Retinal pigment epithelial cell (primary cell): ENCODE data around the gene ANKRD42.
A peak's percentile ranks its signal among the peaks of the same experiment; 100 is the strongest.

Experiments used
- DNase-seq: peaks from one replicate; pipeline ENCODE4 v3.0.0-alpha.2; 2010; ENCODE audit warnings: low read depth
- H3K4me3 ChIP-seq: 2 replicates; pipeline ENCODE4 v1.5.1; 2011; ENCODE audit warnings: mild to moderate bottlenecking, low read length, control low read depth, moderate library complexity
- TF ChIP-seq, protein P1 (sequence below): conservative IDR thresholded peaks from 2 replicates; pipeline ENCODE4 v1.5.1; 2011; ENCODE audit warnings: low read depth, low read length, control low read depth, inconsistent platforms

Gene ANKRD42

GRCh38 chr11:83285151-83285770, 91.7 kb downstream of the ANKRD42 start:
- no peak for DNase-seq
- TF ChIP-seq, protein P1, sequence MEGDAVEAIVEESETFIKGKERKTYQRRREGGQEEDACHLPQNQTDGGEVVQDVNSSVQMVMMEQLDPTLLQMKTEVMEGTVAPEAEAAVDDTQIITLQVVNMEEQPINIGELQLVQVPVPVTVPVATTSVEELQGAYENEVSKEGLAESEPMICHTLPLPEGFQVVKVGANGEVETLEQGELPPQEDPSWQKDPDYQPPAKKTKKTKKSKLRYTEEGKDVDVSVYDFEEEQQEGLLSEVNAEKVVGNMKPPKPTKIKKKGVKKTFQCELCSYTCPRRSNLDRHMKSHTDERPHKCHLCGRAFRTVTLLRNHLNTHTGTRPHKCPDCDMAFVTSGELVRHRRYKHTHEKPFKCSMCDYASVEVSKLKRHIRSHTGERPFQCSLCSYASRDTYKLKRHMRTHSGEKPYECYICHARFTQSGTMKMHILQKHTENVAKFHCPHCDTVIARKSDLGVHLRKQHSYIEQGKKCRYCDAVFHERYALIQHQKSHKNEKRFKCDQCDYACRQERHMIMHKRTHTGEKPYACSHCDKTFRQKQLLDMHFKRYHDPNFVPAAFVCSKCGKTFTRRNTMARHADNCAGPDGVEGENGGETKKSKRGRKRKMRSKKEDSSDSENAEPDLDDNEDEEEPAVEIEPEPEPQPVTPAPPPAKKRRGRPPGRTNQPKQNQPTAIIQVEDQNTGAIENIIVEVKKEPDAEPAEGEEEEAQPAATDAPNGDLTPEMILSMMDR, result no peak
- H3K4me3 ChIP-seq, result peak overlapping the region; percentile 91

DNA sequence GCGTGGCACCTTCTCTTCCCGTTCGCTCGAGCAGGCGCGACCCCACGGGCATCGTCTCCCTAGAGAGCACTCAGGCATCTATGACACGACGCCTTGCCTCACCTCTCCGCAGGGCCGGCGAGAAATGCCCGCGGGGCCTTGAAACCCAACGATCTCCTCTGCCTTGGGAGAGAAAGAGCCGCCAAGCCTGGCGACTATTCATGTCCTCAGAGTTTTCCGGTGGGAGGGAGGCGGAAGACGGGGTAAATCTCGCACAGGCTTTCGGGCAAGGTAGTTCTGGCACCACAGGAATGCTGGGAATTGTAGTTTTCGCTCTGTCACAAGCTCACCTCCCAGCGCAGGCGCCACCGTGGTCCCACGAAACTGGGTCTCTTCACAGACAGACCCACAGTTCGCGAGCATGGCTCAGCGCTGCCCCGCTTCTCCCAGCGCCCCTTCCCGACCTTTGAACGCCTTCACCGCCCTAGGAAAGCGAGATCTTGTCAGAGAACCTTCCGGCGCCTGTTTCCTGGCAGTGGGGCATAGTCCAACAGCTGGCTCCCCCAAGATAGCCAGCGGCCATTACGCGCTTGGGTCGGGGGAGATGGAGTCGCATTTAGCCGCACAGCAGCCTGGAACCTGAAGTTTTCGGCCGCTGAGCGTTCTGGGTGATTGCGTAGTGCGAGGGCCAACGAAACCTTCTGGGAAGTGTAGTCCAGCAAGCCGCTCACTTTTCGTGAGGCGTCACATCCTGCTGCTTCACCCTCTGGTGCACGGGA, 92.4 kb downstream of the ANKRD42 start, which contains the start of gene CCDC90B:
Gene CCDC90B (minus strand): TSS at position 597 of the 758 bp plus-strand sequence. CDS start 395 bp downstream, at position 202.
- peak; percentile 94 for DNase-seq
- H3K4me3 ChIP-seq, result peak within 1 kb of the TSS; percentile 91
- TF ChIP-seq, protein P1, result peak; percentile 14

DNA sequence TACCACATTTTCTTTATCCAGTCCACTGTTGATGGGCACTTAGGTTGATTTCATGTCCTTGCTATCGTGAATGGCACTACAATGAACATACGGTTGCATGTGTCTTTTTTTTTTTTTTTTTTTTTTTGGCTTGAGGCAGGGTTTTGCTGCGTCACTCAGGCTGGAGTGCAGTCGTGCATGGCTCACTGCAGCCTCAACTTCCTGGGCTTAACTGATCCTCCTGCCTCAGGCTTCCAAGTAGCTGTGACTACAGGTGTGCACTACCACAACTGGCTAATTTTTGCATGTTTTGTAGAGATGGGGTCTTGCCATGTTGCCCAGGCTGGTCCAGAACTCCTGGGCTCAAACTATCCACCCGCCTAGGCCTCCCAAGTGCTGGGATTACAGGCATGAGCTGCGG, 94.1 kb downstream of the ANKRD42 start:
- no peak for DNase-seq
- TF ChIP-seq, protein P1, result no peak
- no peak overlapping the region for H3K4me3 ChIP-seq

DNA sequence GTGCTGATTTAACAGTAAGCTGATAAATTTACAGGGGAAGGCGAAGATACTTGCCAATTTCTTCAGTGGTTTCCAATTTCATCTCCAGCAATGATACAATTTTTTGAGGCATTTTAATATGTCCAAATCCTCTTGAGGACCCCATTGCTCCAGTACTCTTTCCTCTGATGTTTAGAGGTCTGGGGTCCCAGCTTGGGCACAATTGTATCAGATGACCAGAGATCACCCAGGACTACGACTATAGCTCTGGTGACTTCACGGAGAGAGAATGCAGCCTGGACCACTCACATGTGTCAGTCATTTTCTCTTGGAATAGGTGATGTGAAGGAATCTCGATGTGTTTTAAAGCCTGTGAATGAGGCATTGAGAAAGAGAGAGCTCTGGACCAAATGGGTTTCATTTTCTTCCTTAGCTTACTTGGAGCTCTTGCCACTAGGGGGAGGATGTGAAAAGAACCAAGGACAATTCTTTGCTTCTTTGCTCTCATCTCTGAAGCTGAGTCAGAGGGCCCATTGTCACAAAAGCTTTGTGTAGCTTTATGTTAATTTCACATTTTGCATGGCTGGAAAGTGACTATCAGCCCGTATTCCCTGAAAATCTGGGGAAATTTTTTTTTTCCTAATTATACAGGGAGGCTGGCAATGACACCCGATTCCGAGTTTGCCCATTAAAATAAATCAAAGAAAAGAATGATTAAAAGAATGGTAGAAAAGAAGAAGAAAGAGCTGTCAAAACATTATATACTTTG, 99.4 kb downstream of the ANKRD42 start:
- TF ChIP-seq, protein P1, result peak; percentile 86
- H3K4me3 ChIP-seq, result no peak overlapping the region
- DNase-seq, result no peak

DNA sequence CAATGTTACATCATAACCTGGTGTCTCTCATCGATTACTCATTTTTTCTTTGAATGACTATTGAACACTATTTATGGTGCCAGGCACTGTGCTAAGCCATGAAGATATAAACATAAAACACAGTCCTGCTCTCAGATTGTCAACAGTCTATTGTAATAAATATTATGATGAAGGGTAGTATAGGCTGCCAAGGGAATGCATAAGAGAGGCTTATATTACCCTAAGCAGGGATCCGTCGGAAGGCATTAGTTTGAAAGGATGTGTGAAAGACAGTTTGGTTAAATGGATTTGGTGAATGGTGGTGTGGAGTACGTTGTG, 99.9 kb downstream of the ANKRD42 start:
- TF ChIP-seq, protein P1, result no peak
- H3K4me3 ChIP-seq, result no peak overlapping the region
- no peak for DNase-seq

DNA sequence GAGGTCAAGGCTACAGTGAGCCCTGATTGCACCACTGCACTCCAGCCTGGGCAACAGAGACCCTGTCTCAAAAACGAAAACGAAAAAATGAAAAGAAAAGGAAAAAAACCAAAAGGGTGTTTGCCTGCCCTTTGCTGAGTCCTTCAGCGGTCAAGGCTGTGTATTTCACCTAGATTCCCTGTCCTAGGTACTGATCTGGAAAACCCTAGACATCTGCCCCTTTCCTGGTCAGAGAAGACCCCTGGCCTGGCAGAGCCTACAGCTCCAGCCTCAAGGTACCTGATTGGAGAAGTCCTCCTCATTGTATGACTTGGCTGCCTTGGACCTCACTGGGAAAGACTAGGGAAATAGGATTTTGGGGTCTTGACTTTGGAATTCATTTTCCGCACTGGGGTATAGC, 100.7 kb downstream of the ANKRD42 start:
- TF ChIP-seq, protein P1, result no peak
- H3K4me3 ChIP-seq, result no peak overlapping the region
- DNase-seq, result no peak
